Testis (tissue), 2 donors: ENCODE data around the gene KRT36.

Experiments used
- POLR2A ChIP-seq: fragments of 450-650 bp; IDR thresholded peaks from one replicate; pipeline ENCODE4 v1.6.1; 2017; ENCODE audit warnings: antibody characterized with exemption, mild to moderate bottlenecking, moderate library complexity
- TF ChIP-seq, protein P1 (sequence below), 3 experiments: fragments of 450-650 bp in 2 of 3; fragments of 200-600 bp in 1 of 3; sonication (generic) in 1 of 3; IDR thresholded peaks; one replicate each; pipeline ENCODE4 v1.5.1; 2016 to 2019; ENCODE audit warnings: antibody characterized with exemption in 3 of 3, mild to moderate bottlenecking in 2 of 3, moderate library complexity in 1 of 3

DNA sequence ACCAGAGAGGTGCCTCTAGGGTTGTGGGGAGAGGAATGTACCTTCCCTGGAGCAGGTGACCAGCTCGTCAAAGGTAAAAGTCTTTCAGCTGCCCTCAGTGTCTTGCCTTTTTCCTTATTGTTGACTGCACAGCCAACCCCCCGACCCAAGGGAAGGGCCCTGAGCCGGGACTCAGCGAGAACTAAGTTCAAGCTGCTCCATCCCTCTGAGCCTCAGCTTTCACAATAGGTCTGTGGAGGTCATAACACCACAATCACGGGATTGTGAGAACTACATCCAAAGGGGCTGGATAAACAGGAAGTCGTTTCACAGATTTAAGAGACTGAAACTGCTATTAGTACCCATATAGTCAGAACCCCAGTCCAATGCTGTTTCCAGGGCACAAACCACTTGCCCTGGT, 2.6 kb upstream of the KRT36 start:
- TF ChIP-seq, protein P1, sequence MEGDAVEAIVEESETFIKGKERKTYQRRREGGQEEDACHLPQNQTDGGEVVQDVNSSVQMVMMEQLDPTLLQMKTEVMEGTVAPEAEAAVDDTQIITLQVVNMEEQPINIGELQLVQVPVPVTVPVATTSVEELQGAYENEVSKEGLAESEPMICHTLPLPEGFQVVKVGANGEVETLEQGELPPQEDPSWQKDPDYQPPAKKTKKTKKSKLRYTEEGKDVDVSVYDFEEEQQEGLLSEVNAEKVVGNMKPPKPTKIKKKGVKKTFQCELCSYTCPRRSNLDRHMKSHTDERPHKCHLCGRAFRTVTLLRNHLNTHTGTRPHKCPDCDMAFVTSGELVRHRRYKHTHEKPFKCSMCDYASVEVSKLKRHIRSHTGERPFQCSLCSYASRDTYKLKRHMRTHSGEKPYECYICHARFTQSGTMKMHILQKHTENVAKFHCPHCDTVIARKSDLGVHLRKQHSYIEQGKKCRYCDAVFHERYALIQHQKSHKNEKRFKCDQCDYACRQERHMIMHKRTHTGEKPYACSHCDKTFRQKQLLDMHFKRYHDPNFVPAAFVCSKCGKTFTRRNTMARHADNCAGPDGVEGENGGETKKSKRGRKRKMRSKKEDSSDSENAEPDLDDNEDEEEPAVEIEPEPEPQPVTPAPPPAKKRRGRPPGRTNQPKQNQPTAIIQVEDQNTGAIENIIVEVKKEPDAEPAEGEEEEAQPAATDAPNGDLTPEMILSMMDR (IDR thresholded peaks at IDR 0.05) = no peak
- TF ChIP-seq POLR2A = no peak
